Activated T-helper 2 cell treated with anti-CD3 and anti-CD28 coated beads, Interferon-gamma antibody, Interleukin-2, Interleukin-4, amounts not matched to agents 10 μg/mL and 5 μg/mL and 100 μg/mL, durations not matched to agents 14 hours and 24 hours and 36 hours (primary cell): Measurements from ENCODE around the gene GRM2. TPM values are rescaled to one million over a fixed set of nuclear protein-coding genes. Genes with fewer than 3 reads are reported as not detected.
"Not testable (repeated sequence)": the region's sequence is repeated elsewhere in the genome, so short reads cannot be mapped to it uniquely, and the experiment has no call there.

Experiments used
- DNase-seq: peaks from one replicate; pipeline ENCODE4 v3.0.0; 2021; ENCODE audit warnings: low spot score
- H3K27ac Mint-ChIP-seq: one replicate; pipeline ENCODE4 v1.8.0; 2021; ENCODE audit warnings: mixed read lengths
- H3K27me3 Mint-ChIP-seq: one replicate; pipeline ENCODE4 v1.8.0; 2021; ENCODE audit warnings: low read depth, mixed read lengths
- H3K36me3 Mint-ChIP-seq: one replicate; pipeline ENCODE4 v1.8.0; 2021; ENCODE audit warnings: low read depth, mixed read lengths
- H3K4me1 Mint-ChIP-seq: one replicate; pipeline ENCODE4 v1.8.0; 2021; ENCODE audit warnings: low read depth, mixed read lengths
- H3K4me3 Mint-ChIP-seq: one replicate; pipeline ENCODE4 v1.8.0; 2021; ENCODE audit warnings: low read depth, mild to moderate bottlenecking, moderate library complexity, mixed read lengths
- H3K9me3 Mint-ChIP-seq: one replicate; pipeline ENCODE4 v1.8.0; 2021; ENCODE audit warnings: mixed read lengths
- intact Hi-C: fragments of 100-400 bp; cut with micrococcal nuclease; formaldehyde crosslinking; loops from one replicate; pipeline ENCODE4 v1.15.1; 2023
- total RNA-seq: library from RNA; stranded (reverse); gene quantifications from 2 replicates; pipeline ENCODE4 v1.2.3, GENCODE V29; 2022

The GRM2 gene
- total RNA-seq, 1 donor from 2014 or later = 0.27 TPM

- no peak for DNase-seq
- Mint-ChIP-seq H3K27ac (no peak overlapping the region), H3K9me3 (no peaks in the 10 kb centered on the region), H3K36me3 (no peaks in the 10 kb centered on the region), H3K4me1 (peaks cover 16% of the 10 kb centered on the region), H3K27me3 (peaks cover 7% of the 10 kb centered on the region), H3K4me3 (no peak overlapping the region)
- intact Hi-C loops = no loop called here
Measured at GRCh38 chr3:51721062-51721745, 14.3 kb downstream of the GRM2 start.

- intact Hi-C loops = no loop called here
- no peaks in the 10 kb centered on the region for H3K36me3 Mint-ChIP-seq
- H3K27me3 Mint-ChIP-seq = peaks cover 7% of the 10 kb centered on the region
- no peaks in the 10 kb centered on the region for H3K9me3 Mint-ChIP-seq
- H3K4me1 Mint-ChIP-seq = peaks cover 18% of the 10 kb centered on the region
- H3K27ac Mint-ChIP-seq = no peak overlapping the region
- H3K4me3 Mint-ChIP-seq = no peak overlapping the region
- no peak for DNase-seq
Measured at GRCh38 chr3:51722362-51722761, 15.5 kb downstream of the GRM2 start.

DNA sequence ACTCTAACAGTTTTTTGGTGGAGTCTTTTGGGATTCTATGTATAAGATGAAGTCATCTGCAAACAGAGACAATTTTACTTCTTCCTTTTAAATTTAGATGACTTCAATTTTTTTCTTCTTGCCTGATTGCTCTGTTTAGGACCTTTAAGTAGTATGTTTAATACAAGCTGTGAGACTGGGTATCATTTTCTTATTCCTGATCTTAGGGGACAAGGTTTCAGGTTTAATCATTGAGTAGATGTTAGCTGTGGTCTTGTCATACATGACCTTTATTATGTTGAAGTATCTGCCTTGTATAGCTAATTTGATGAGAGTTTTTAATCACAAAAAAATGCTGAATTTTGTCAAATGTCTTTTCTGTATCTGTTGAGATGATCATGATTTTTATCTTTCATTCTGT lies 20.6 kb downstream of the GRM2 start:
- Mint-ChIP-seq H3K27me3 (peaks cover 5% of the 10 kb centered on the region), H3K4me3 (no peak overlapping the region), H3K27ac (no peak overlapping the region), H3K36me3 (no peaks in the 10 kb centered on the region), H3K4me1 (peaks cover 30% of the 10 kb centered on the region), H3K9me3 (no peaks in the 10 kb centered on the region)
- no peak for DNase-seq
- intact Hi-C loops = loop anchor here (5.0 kb wide), 1 partner anchor 1255 kb away; no protein-coding TSS in a partner anchor

DNA sequence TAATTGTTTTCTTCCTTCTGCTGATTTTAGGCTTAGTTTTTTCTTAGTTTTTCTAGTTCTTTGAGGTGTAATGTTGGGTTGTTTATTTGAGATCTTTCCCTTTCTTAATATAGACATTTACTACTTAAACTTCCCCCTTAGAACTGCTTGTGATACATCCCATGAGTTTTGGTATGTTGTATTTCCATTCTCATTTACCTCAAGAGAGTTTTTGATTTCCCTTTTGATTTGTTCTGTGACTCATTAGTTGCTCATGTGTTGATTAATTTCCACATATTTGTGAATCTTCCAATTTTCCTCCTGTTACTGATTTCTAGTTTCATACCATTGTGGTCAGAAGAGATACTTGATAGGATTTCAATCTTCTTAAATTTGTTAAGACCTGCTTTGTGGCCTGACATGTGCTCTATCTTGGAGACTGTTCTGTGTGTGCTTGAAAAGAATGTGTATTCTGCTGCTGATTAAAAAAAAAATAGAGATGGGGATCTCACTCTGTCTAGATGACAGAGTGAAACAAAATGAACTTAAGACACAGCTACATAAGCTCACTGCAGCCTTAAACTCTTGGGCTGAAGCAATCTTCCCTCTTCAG lies 22.3 kb downstream of the GRM2 start:
- H3K27ac Mint-ChIP-seq = peak overlapping the region; percentile 74

DNA sequence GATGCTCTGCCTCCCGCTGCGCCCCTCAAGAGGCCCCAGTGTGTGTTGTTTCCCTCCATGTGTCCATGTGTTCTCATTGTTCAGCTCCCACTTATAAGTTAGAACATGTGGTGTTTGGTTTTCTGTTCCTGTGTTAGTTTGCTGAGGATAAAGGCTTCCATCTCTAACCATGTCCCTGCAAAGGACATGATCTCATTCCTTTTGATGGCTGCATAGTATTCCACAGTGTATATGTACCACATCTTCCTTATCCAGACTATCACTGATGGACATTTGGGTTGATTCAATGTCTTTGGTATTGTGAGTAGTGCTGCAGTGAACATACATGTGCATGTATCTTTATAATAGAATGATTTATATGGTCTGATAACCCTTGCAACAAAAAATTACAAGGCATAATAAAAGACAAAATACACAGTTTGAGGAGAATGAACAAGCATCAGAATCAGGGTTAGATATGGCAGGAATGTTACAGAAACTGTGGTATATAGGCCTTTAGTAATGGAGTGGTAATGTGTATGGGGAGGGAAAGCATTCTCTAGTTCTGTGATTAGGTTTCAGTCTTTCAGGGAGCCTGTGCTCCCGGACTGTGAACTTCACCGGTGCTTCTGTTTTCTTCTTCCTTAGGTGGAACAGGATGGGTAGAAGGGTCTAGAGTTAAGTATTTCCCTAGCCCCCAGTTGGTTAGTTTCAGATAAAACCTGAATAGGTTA lies 27.1 kb downstream of the GRM2 start:
- Mint-ChIP-seq H3K36me3 (no peaks in the 10 kb centered on the region), H3K9me3 (no peaks in the 10 kb centered on the region), H3K4me1 (peaks cover 28% of the 10 kb centered on the region), H3K27me3 (peaks cover 16% of the 10 kb centered on the region), H3K4me3 (no peak overlapping the region), H3K27ac (peak overlapping the region; percentile 45)
- DNase-seq = no peak
- intact Hi-C loops = no loop called here

More for the DNA sequence above, 22.3 kb downstream of the GRM2 start:
- Mint-ChIP-seq H3K27me3 (peaks cover 5% of the 10 kb centered on the region), H3K4me1 (peaks cover 34% of the 10 kb centered on the region), H3K36me3 (no peaks in the 10 kb centered on the region), H3K9me3 (no peaks in the 10 kb centered on the region), H3K4me3 (no peak overlapping the region)
- DNase-seq = no peak
- intact Hi-C loops = loop anchor here (5.0 kb wide), 1 partner anchor 1253 kb away; no protein-coding TSS in a partner anchor

- no peak for DNase-seq
- intact Hi-C loops = no loop called here
- Mint-ChIP-seq H3K9me3 (no peaks in the 10 kb centered on the region), H3K4me1 (peaks cover 25% of the 10 kb centered on the region), H3K36me3 (no peaks in the 10 kb centered on the region), H3K27me3 (peaks cover 21% of the 10 kb centered on the region), H3K27ac (peak overlapping the region; percentile 45), H3K4me3 (no peak overlapping the region)
Measured at GRCh38 chr3:51734572-51734907, 27.7 kb downstream of the GRM2 start.

- no peak overlapping the region for H3K4me3 Mint-ChIP-seq
- peaks cover 25% of the 10 kb centered on the region for H3K27me3 Mint-ChIP-seq
- H3K36me3 Mint-ChIP-seq = no peaks in the 10 kb centered on the region
- H3K4me1 Mint-ChIP-seq = peaks cover 21% of the 10 kb centered on the region
- H3K9me3 Mint-ChIP-seq = no peaks in the 10 kb centered on the region
- H3K27ac Mint-ChIP-seq = peak overlapping the region; percentile 44
- no peak for DNase-seq
- intact Hi-C loops = no loop called here
Measured at GRCh38 chr3:51735039-51735438, 28.2 kb downstream of the GRM2 start.

GRCh38 chr3:51735950-51736349 lies 29.1 kb downstream of the GRM2 start:
- Mint-ChIP-seq H3K4me1 (peaks cover 18% of the 10 kb centered on the region), H3K9me3 (no peaks in the 10 kb centered on the region), H3K4me3 (no peak overlapping the region), H3K27ac (no peak overlapping the region), H3K27me3 (peaks cover 29% of the 10 kb centered on the region), H3K36me3 (no peaks in the 10 kb centered on the region)
- intact Hi-C loops = no loop called here
- no peak for DNase-seq

DNA sequence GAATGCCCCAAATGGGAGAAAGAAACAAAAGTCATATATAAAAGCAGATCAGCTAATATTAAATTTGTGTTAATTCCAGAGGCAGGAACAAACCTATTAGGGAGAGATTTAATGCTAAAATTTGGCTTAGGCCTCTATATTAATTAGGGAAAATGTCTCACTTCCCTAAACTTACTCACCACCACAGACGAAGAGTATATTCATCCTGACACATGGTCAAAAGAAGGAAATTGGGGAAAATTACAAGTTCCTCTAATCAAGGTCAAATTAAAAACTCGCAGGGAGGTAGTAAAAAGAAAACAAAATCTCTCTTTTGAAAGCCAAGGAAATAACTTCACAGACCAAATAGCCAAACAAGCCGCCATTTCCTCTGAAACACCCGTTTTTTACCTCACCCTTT lies 32.2 kb downstream of the GRM2 start:
- Mint-ChIP-seq H3K27me3 (peaks cover 30% of the 10 kb centered on the region), H3K4me3 (no peak overlapping the region), H3K27ac (no peak overlapping the region), H3K9me3 (no peaks in the 10 kb centered on the region), H3K4me1 (peaks cover 14% of the 10 kb centered on the region), H3K36me3 (no peaks in the 10 kb centered on the region)
- intact Hi-C loops = no loop called here
- DNase-seq = no peak

DNA sequence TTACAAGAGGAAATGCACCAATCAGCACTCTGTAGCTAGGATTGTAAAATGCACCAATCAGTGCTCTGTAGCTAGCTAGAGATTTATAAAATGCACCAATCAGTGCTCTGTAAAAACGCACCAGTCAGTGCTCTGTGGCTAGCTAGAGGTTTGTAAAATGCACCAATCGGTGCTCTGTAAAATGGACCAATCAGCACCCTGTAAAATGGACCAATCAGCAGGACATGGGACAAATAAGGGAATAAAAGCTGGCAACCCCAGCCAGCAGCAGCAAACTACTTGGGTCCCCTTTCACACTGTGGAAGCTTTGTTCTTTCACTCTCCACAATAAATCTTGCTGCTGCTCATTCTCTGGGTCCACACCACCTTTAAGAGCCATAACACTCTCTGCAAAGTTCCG lies 35.5 kb downstream of the GRM2 start:
- H3K4me1 Mint-ChIP-seq, intact Hi-C loops, H3K4me3 Mint-ChIP-seq, H3K36me3 Mint-ChIP-seq, H3K9me3 Mint-ChIP-seq, H3K27ac Mint-ChIP-seq, DNase-seq: not testable (repeated sequence)
- H3K27me3 Mint-ChIP-seq = peaks cover 29% of the 10 kb centered on the region

- H3K27ac Mint-ChIP-seq, H3K4me3 Mint-ChIP-seq, intact Hi-C loops, H3K4me1 Mint-ChIP-seq, DNase-seq, H3K36me3 Mint-ChIP-seq, H3K9me3 Mint-ChIP-seq: not testable (repeated sequence)
- peaks cover 23% of the 10 kb centered on the region for H3K27me3 Mint-ChIP-seq
Measured at GRCh38 chr3:51742978-51743377, 36.1 kb downstream of the GRM2 start.

- H3K4me1 Mint-ChIP-seq = peaks cover 8% of the 10 kb centered on the region
Measured at GRCh38 chr3:51747840-51748239, 41.0 kb downstream of the GRM2 start.

GRCh38 chr3:51748327-51748726 lies 41.5 kb downstream of the GRM2 start:
- Mint-ChIP-seq H3K36me3 (no peaks in the 10 kb centered on the region), H3K4me1 (peaks cover 5% of the 10 kb centered on the region), H3K9me3 (peaks cover 3% of the 10 kb centered on the region), H3K4me3 (no peak overlapping the region), H3K27ac (no peak overlapping the region), H3K27me3 (peaks cover 9% of the 10 kb centered on the region)
- intact Hi-C loops = no loop called here
- DNase-seq = no peak

More at GRCh38 chr3:51747840-51748239, 41.0 kb downstream of the GRM2 start:
- Mint-ChIP-seq H3K27ac (no peak overlapping the region), H3K9me3 (peaks cover 3% of the 10 kb centered on the region), H3K36me3 (no peaks in the 10 kb centered on the region), H3K27me3 (peaks cover 6% of the 10 kb centered on the region), H3K4me3 (no peak overlapping the region)
- intact Hi-C loops = no loop called here
- no peak for DNase-seq
